Mesenchymal stem cell (in vitro differentiated cells and primary cell): ENCODE results near the gene PLEKHG2.

Experiments
- DNase-seq: peaks from one replicate; pipeline ENCODE4 v3.0.0-alpha.2; 2013
- H2AFZ ChIP-seq: one replicate; pipeline ENCODE4 v1.6.1; 2013; ENCODE audit warnings: low read depth, mild to moderate bottlenecking, control low read depth, inconsistent platforms, low read length, moderate library complexity
- H2AK5ac ChIP-seq: 2 replicates; pipeline ENCODE4 v1.6.1; 2013; ENCODE audit warnings: low read length, moderate library complexity, mild to moderate bottlenecking, inconsistent platforms; ENCODE audit not compliant: severe bottlenecking
- H2BK120ac ChIP-seq: one replicate; pipeline ENCODE4 v1.6.1; 2013; ENCODE audit warnings: low read depth, mild to moderate bottlenecking, inconsistent platforms, low read length, moderate library complexity
- H2BK12ac ChIP-seq, 2 experiments: one replicate each; pipeline ENCODE4 v1.6.1; 2013; ENCODE audit warnings: inconsistent platforms in 2 of 2, low read length in 2 of 2, mild to moderate bottlenecking in 2 of 2, moderate library complexity in 2 of 2, control low read depth in 1 of 2
- H2BK15ac ChIP-seq: one replicate; pipeline ENCODE4 v1.6.1; 2013; ENCODE audit warnings: mild to moderate bottlenecking, low read depth, inconsistent platforms; ENCODE audit not compliant: poor library complexity, severe bottlenecking
- H2BK5ac ChIP-seq: 2 replicates; pipeline ENCODE4 v1.6.1; 2013; ENCODE audit warnings: low read depth, mild to moderate bottlenecking, low read length, control low read depth, inconsistent platforms; ENCODE audit not compliant: poor library complexity, severe bottlenecking
- H3K14ac ChIP-seq, 2 experiments: one replicate each; pipeline ENCODE4 v1.6.1; 2013; ENCODE audit warnings: inconsistent platforms in 2 of 2, low read length in 2 of 2, control low read depth in 1 of 2, mild to moderate bottlenecking in 1 of 2, moderate library complexity in 1 of 2
- H3K18ac ChIP-seq, 2 experiments: one replicate each; pipeline ENCODE4 v1.6.1; 2013; ENCODE audit warnings: inconsistent platforms in 2 of 2, low read length in 2 of 2, control low read depth in 1 of 2, low read depth in 1 of 2, mild to moderate bottlenecking in 1 of 2
- H3K23ac ChIP-seq, 2 experiments: one replicate each; pipeline ENCODE4 v1.6.1; 2013; ENCODE audit warnings: inconsistent platforms in 2 of 2, low read length in 2 of 2, mild to moderate bottlenecking in 2 of 2, moderate library complexity in 2 of 2, control low read depth in 1 of 2
- H3K27ac ChIP-seq: 2 replicates; pipeline ENCODE4 v1.5.1; 2013; ENCODE audit warnings: mild to moderate bottlenecking, moderate library complexity, low read length, control low read depth, inconsistent platforms; ENCODE audit not compliant: poor library complexity, severe bottlenecking
- H3K27me3 ChIP-seq, 2 experiments: 2 replicates each; pipeline versions ENCODE4 v1.6.1 to v1.7.0; 2013; ENCODE audit warnings: low read length in 2 of 2, mild to moderate bottlenecking in 2 of 2, moderate library complexity in 2 of 2, control low read depth in 1 of 2, inconsistent platforms in 1 of 2; ENCODE audit not compliant: control insufficient read depth in 1 of 2, insufficient read depth in 1 of 2
- H3K36me3 ChIP-seq, 2 experiments: 2 replicates each; pipeline versions ENCODE4 v1.6.1 to v1.7.0; 2013; ENCODE audit warnings: low read length in 2 of 2, control low read depth in 1 of 2, inconsistent platforms in 1 of 2, low read depth in 1 of 2, mild to moderate bottlenecking in 1 of 2; ENCODE audit not compliant: insufficient read depth in 2 of 2, control insufficient read depth in 1 of 2
- H3K4ac ChIP-seq, 2 experiments: one replicate each; pipeline ENCODE4 v1.6.1; 2013; ENCODE audit warnings: inconsistent platforms in 2 of 2, low read length in 2 of 2, mild to moderate bottlenecking in 2 of 2, moderate library complexity in 2 of 2, control low read depth in 1 of 2, low read depth in 1 of 2
- H3K4me1 ChIP-seq: 2 replicates; pipeline ENCODE4 v1.6.1; 2013; ENCODE audit warnings: low read depth, low read length, control low read depth; ENCODE audit not compliant: control insufficient read depth, insufficient read depth
- H3K4me2 ChIP-seq: 2 replicates; pipeline ENCODE4 v1.6.1; 2013; ENCODE audit warnings: low read length, mild to moderate bottlenecking, inconsistent platforms; ENCODE audit not compliant: poor library complexity, severe bottlenecking
- H3K4me3 ChIP-seq, 2 experiments: 2 replicates each; pipeline versions ENCODE4 v1.5.1 to v1.7.0; 2013; ENCODE audit warnings: low read length in 2 of 2, mild to moderate bottlenecking in 2 of 2, control low read depth in 1 of 2, low read depth in 1 of 2; ENCODE audit not compliant: insufficient read depth in 1 of 2
- H3K79me1 ChIP-seq: replicated peaks from 2 replicates; pipeline ENCODE4 v1.6.1; 2013; ENCODE audit warnings: mild to moderate bottlenecking, control low read depth, low read length, inconsistent platforms; ENCODE audit not compliant: poor library complexity, severe bottlenecking
- H3K9ac ChIP-seq: 2 replicates; pipeline ENCODE4 v1.7.0; 2013; ENCODE audit warnings: mild to moderate bottlenecking, low read length, moderate library complexity
- H3K9me3 ChIP-seq: 2 replicates; pipeline ENCODE4 v1.7.0; 2013; ENCODE audit warnings: mild to moderate bottlenecking, low read length; ENCODE audit not compliant: control insufficient read depth
- H4K8ac ChIP-seq: one replicate; pipeline ENCODE4 v1.6.1; 2013; ENCODE audit warnings: inconsistent platforms, mild to moderate bottlenecking, low read length, moderate library complexity
- H4K91ac ChIP-seq: one replicate; pipeline ENCODE4 v1.6.1; 2013; ENCODE audit warnings: mild to moderate bottlenecking, low read length, inconsistent platforms
- WGBS: methylation state at CpG from one replicate; pipeline ENCODE4 v1.1.7; 2013; ENCODE audit warnings: mixed read lengths; 5-methylcytosine and 5-hydroxymethylcytosine counted together

PLEKHG2 gene

GRCh38 chr19:39382991-39383828 lies 29.3 kb upstream of the PLEKHG2 start:
- H2BK120ac ChIP-seq, result no peak overlapping the region
- no peak overlapping the region for H2BK15ac ChIP-seq
- no peak overlapping the region for H2BK12ac ChIP-seq
- no peaks in the 10 kb centered on the region for H3K9me3 ChIP-seq
- peaks cover 5% of the 10 kb centered on the region for H3K4me1 ChIP-seq
- no peak overlapping the region for H2AFZ ChIP-seq
- no peak overlapping the region for H3K4ac ChIP-seq
- no peak overlapping the region for H3K9ac ChIP-seq
- H3K4me2 ChIP-seq, result no peak overlapping the region
- no peak overlapping the region for H3K4me3 ChIP-seq
- H4K91ac ChIP-seq, result no peak overlapping the region
- DNase-seq, result no peak
- no peak overlapping the region for H3K23ac ChIP-seq
- no peak overlapping the region for H4K8ac ChIP-seq
- no peak overlapping the region for H2BK5ac ChIP-seq
- peaks cover 88 to 96% of the 10 kb centered on the region in 2 experiments for H3K36me3 ChIP-seq
- no peak overlapping the region for H3K14ac ChIP-seq
- H3K18ac ChIP-seq, result no peak overlapping the region
- peaks cover 7% of the 10 kb centered on the region for H3K79me1 ChIP-seq
- WGBS, result 92% methylated on average over 18 of the region's 18 CpGs
- no peaks in the 10 kb centered on the region for H3K27me3 ChIP-seq
- no peak overlapping the region for H2AK5ac ChIP-seq
- no peak overlapping the region for H3K27ac ChIP-seq

- no peak overlapping the region for H3K27ac ChIP-seq
- peaks cover 14% of the 10 kb centered on the region for H3K79me1 ChIP-seq
- no peak for DNase-seq
- no peaks in the 10 kb centered on the region for H3K9me3 ChIP-seq
- H2BK12ac ChIP-seq, result no peak overlapping the region
- WGBS, result 84% methylated on average over 7 of the region's 9 CpGs
- H3K4ac ChIP-seq, result no peak overlapping the region
- H2BK5ac ChIP-seq, result no peak overlapping the region
- H4K91ac ChIP-seq, result no peak overlapping the region
- H3K27me3 ChIP-seq, result no peaks in the 10 kb centered on the region
- H3K23ac ChIP-seq, result no peak overlapping the region
- H2AK5ac ChIP-seq, result no peak overlapping the region
- no peak overlapping the region for H2BK120ac ChIP-seq
- H4K8ac ChIP-seq, result peak overlapping the region; percentile 55
- H3K4me1 ChIP-seq, result peaks cover 13% of the 10 kb centered on the region
- no peak overlapping the region for H2AFZ ChIP-seq
- no peak overlapping the region for H3K9ac ChIP-seq
- no peak overlapping the region for H3K14ac ChIP-seq
- peak overlapping the region; percentile 37 for H2BK15ac ChIP-seq
- peaks cover 84 to 95% of the 10 kb centered on the region in 2 experiments for H3K36me3 ChIP-seq
- H3K18ac ChIP-seq, result no peak overlapping the region
- no peak overlapping the region for H3K4me2 ChIP-seq
- no peak overlapping the region for H3K4me3 ChIP-seq
These were observed 27.5 kb upstream of the PLEKHG2 start for GRCh38 chr19:39384839-39385568.

- peaks cover 15% of the 10 kb centered on the region for H3K4me1 ChIP-seq
- H4K91ac ChIP-seq, result no peak overlapping the region
- no peak overlapping the region for H3K23ac ChIP-seq
- H4K8ac ChIP-seq, result no peak overlapping the region
- H3K14ac ChIP-seq, result no peak overlapping the region
- no peak overlapping the region for H3K9ac ChIP-seq
- DNase-seq, result no peak
- H3K27me3 ChIP-seq, result no peaks in the 10 kb centered on the region
- H3K4me3 ChIP-seq, result no peak overlapping the region
- no peak overlapping the region for H2AFZ ChIP-seq
- no peak overlapping the region for H3K27ac ChIP-seq
- no peak overlapping the region for H2BK120ac ChIP-seq
- H3K4me2 ChIP-seq, result no peak overlapping the region
- no peak overlapping the region for H2BK5ac ChIP-seq
- 95% methylated on average over 20 of the region's 20 CpGs for WGBS
- H2BK15ac ChIP-seq, result no peak overlapping the region
- no peak overlapping the region for H2BK12ac ChIP-seq
- peaks cover 76 to 87% of the 10 kb centered on the region in 2 experiments for H3K36me3 ChIP-seq
- peaks cover 16% of the 10 kb centered on the region for H3K79me1 ChIP-seq
- H2AK5ac ChIP-seq, result no peak overlapping the region
- H3K9me3 ChIP-seq, result no peaks in the 10 kb centered on the region
- no peak overlapping the region for H3K18ac ChIP-seq
- H3K4ac ChIP-seq, result no peak overlapping the region
These were observed 26.6 kb upstream of the PLEKHG2 start for GRCh38 chr19:39385629-39386411.

- H3K27ac ChIP-seq, result no peak overlapping the region
- no peak for DNase-seq
- no peak overlapping the region for H3K4me3 ChIP-seq
- peaks cover 69 to 79% of the 10 kb centered on the region in 2 experiments for H3K36me3 ChIP-seq
- H3K79me1 ChIP-seq, result peaks cover 16% of the 10 kb centered on the region
- H3K18ac ChIP-seq, result no peak overlapping the region
- 100% methylated on average over 3 of the region's 7 CpGs for WGBS
- H2BK120ac ChIP-seq, result no peak overlapping the region
- H3K9me3 ChIP-seq, result no peaks in the 10 kb centered on the region
- H3K9ac ChIP-seq, result no peak overlapping the region
- no peak overlapping the region for H4K8ac ChIP-seq
- H2AK5ac ChIP-seq, result no peak overlapping the region
- no peak overlapping the region for H2BK5ac ChIP-seq
- peaks cover 15% of the 10 kb centered on the region for H3K4me1 ChIP-seq
- H4K91ac ChIP-seq, result no peak overlapping the region
- H3K4ac ChIP-seq, result no peak overlapping the region
- no peak overlapping the region for H2BK12ac ChIP-seq
- H3K23ac ChIP-seq, result no peak overlapping the region
- no peak overlapping the region for H3K4me2 ChIP-seq
- H3K14ac ChIP-seq, result no peak overlapping the region
- no peak overlapping the region for H2BK15ac ChIP-seq
- no peak overlapping the region for H2AFZ ChIP-seq
- no peaks in the 10 kb centered on the region for H3K27me3 ChIP-seq
These were observed 25.9 kb upstream of the PLEKHG2 start for GRCh38 chr19:39386557-39386956.
